Fibroblast of mammary gland (primary cell): ENCODE results near the gene CSNK1D.

Source experiments
- DNase-seq: peaks from one replicate; pipeline ENCODE4 v3.0.0-alpha.2; 2010; ENCODE audit warnings: low read depth
- H3K4me3 ChIP-seq: 2 replicates; pipeline ENCODE4 v1.5.1; 2011; ENCODE audit warnings: low read depth, mild to moderate bottlenecking, low read length, moderate library complexity; ENCODE audit not compliant: control insufficient read depth
- TF ChIP-seq, protein P1 (sequence below): conservative IDR thresholded peaks from 2 replicates; pipeline ENCODE4 v1.5.1; 2011; ENCODE audit warnings: low read depth, low read length, inconsistent platforms; ENCODE audit not compliant: control insufficient read depth, insufficient read depth

CSNK1D gene

DNA sequence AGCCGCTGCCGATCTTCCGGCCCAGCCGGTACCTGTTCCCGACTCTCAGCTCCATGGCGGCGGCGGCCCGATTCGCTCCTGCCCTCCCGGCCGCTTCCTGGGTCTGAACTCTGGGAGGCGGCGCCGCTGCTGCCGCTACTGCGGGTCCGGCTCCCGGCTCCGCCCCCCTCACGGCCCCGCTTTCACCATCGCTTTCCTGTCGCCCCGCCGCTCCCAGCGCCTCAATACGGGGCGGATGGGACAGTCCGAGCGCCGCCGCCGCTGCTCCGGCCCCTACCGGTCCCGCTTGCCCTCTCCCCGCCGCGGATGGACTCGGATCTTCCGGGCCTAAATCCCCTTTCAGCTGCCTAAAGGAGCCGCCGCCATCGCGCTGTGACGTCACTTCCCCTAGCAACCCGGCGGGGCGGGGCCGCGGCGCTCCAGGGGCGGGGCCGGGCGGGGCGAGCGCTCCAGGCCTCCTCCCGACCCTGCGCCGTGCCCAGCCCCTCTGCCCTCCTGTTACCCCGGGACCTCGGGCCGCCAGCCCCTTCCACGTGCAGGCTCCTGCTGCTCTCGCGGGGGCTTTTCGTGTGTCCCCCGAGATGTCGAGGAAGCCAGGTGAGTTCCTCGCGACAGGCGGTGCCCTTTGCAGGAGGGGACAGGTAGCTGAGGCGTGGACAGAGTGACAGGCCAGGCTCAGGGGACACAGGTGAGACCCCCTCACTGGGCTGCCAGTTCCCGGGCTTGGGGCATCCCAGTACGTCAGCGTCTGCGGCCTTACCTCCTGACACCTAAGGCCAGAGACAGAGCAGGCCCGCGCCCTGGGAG is at the start of gene CSNK1D:
CSNK1D (minus strand) TSS at position 374 of the 807 bp plus-strand sequence; CDS start at position 55, 319 bp downstream.
- DNase-seq = peak; percentile 76
- TF ChIP-seq, protein P1, sequence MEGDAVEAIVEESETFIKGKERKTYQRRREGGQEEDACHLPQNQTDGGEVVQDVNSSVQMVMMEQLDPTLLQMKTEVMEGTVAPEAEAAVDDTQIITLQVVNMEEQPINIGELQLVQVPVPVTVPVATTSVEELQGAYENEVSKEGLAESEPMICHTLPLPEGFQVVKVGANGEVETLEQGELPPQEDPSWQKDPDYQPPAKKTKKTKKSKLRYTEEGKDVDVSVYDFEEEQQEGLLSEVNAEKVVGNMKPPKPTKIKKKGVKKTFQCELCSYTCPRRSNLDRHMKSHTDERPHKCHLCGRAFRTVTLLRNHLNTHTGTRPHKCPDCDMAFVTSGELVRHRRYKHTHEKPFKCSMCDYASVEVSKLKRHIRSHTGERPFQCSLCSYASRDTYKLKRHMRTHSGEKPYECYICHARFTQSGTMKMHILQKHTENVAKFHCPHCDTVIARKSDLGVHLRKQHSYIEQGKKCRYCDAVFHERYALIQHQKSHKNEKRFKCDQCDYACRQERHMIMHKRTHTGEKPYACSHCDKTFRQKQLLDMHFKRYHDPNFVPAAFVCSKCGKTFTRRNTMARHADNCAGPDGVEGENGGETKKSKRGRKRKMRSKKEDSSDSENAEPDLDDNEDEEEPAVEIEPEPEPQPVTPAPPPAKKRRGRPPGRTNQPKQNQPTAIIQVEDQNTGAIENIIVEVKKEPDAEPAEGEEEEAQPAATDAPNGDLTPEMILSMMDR = no peak
- peak within 1 kb of the TSS; percentile 80 for H3K4me3 ChIP-seq

DNA sequence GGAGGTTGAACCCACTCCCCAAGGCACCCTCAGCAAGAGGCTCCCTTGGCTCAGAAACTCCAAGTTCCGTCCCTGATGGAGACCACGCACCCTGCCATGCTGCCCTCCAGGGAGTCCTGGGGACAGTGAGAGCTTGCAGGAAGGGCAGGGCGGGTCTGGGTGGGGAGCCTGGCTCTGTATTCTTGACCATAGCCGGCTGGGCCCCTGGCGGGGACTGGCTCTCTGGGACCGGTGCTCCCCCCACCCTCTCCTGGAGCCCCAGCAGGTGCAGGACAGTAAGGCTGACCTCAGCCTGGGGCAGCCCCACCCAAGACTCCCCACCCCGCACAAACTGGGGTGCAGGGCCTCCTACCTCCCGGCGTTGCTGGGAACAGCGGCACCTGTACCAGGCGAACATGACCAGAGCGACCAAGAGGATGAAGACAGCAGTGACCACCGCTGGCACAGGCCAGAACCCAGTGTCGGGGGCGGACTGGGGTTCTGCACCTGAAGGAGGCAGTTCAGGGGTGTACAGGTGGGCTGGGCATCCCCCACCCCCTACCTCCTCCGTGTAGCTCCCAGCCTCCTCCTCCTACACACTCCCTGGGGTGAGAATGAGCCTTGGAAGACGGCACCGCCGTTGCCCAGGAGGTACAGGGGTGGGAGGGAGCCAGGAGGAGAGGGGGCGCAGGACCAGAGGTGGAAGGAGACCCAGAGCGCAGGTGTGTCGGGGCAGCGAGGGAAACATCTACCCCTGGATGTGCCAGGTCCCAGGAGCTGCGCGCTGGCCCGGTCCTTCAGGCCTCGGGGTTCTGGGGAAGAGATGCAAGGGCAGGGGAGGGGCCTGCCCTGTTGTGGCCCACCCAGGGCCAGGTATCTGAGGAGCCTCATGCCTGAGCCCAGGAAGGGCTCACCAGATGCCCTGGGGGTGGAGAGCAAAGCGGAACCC is 49.3 kb upstream of the CSNK1D start:
- no peak for DNase-seq
- TF ChIP-seq, protein P1 = no peak
- H3K4me3 ChIP-seq = no peak overlapping the region

- no peak overlapping the region for H3K4me3 ChIP-seq
- no peak for DNase-seq
- TF ChIP-seq, protein P1 = no peak
Measured at GRCh38 chr17:82321947-82322466, 48.5 kb upstream of the CSNK1D start.

GRCh38 chr17:82320956-82321927 is 47.7 kb upstream of the CSNK1D start:
- DNase-seq = no peak
- TF ChIP-seq, protein P1 = peak; percentile 33
- H3K4me3 ChIP-seq = no peak overlapping the region

DNA sequence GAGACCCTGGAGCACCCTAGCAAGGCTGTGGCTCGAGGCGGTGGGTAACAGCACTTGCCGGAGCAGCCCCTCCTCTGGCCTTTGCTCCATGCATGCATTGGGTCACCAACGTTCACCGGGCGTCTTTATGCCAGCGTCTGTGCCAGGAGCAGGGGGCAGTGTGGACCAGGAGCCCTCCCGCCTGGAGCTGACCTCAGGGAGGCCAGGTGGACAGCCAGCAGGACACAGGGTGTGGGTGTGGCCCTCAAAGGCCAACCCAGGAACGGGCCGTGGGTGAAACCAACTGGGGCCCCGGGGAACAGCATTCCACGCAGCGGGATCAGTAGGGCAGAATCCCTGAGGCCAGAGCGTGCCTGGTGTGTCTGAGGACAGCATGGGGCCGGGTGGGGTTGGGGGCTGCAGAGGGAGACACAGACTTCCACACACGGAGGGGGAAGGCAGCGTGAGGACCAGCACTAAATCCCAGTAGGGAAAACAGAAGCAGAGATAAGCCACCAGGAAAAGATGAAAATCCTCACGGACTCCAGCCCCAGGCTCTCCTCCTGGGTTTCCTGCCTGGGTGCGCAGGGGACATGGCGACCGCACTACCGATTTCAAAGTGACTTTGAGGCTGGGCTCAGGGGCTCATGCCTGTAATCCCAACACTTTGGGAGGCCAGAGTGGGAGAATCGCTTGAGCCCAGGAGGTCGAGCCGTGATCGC is 46.8 kb upstream of the CSNK1D start:
- no peak overlapping the region for H3K4me3 ChIP-seq
- TF ChIP-seq, protein P1 = no peak
- no peak for DNase-seq
